Activated T-helper 1 cell treated with anti-CD3 and anti-CD28 coated beads, Interleukin-12 subunit alpha, Interleukin-12 subunit beta, Interleukin-2, Interleukin-4 antibody, amounts not matched to agents 30 ng/mL and 10 ng/mL and 1 ng/mL, durations not matched to agents 14 hours and 24 hours and 36 hours (primary cell): ENCODE data around the gene TRIM72. TPM values are rescaled to one million over a fixed set of nuclear protein-coding genes. Genes with fewer than 3 reads are reported as not detected.
A peak's percentile ranks its signal among the peaks of the same experiment; 100 is the strongest.
"Not testable (repeated sequence)": the region's sequence is repeated elsewhere in the genome, so short reads cannot be mapped to it uniquely, and the experiment has no call there.

Source experiments
- DNase-seq: peaks from one replicate; pipeline ENCODE4 v3.0.0; 2021; ENCODE audit warnings: low spot score
- H3K27ac Mint-ChIP-seq: one replicate; pipeline ENCODE4 v1.8.0; 2021; ENCODE audit warnings: mild to moderate bottlenecking, mixed read lengths
- H3K27me3 Mint-ChIP-seq: one replicate; pipeline ENCODE4 v1.8.0; 2022; ENCODE audit warnings: mild to moderate bottlenecking, moderate library complexity, mixed read lengths; ENCODE audit not compliant: insufficient read depth
- H3K36me3 Mint-ChIP-seq: one replicate; pipeline ENCODE4 v1.8.0; 2021; ENCODE audit warnings: low read depth, mixed read lengths
- H3K4me1 Mint-ChIP-seq: one replicate; pipeline ENCODE4 v1.8.0; 2021; ENCODE audit warnings: low read depth, mixed read lengths
- H3K4me3 Mint-ChIP-seq: one replicate; pipeline ENCODE4 v1.8.0; 2021; ENCODE audit warnings: mild to moderate bottlenecking, moderate library complexity, mixed read lengths
- H3K9me3 Mint-ChIP-seq: one replicate; pipeline ENCODE4 v1.8.0; 2021; ENCODE audit warnings: mixed read lengths
- intact Hi-C: fragments of 100-400 bp; cut with micrococcal nuclease; formaldehyde crosslinking; loops from one replicate; pipeline ENCODE4 v1.15.1; 2024
- total RNA-seq: library from RNA; stranded (reverse); gene quantifications from 2 replicates; pipeline ENCODE4 v1.2.3, GENCODE V29; 2022

Gene TRIM72
- total RNA-seq, 1 donor from 2014 or later, result 0.10 TPM

DNA sequence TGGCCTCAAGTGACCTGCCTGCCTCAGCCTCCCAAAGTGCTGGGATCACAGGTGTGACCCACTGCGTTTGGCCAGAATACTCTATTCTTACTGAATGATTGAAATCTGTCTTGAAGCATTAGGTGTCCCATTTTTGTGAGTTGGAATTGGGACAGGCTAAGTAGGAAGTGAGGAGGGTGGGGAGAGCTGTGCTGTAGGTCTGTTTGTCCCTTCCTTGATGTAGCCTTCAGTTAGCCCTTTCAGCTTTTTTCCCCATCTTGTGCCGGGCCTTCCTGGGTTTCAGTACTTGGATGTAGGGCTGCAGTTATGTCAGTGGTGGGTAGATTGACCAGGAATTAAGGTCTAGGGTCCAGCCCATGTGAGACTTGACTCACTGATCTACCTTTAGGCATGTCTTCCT, 20.0 kb upstream of the TRIM72 start:
- intact Hi-C loops, result no loop called here
- H3K36me3 Mint-ChIP-seq, result peaks cover 60% of the 10 kb centered on the region
- H3K27me3 Mint-ChIP-seq, result no peaks in the 10 kb centered on the region
- H3K9me3 Mint-ChIP-seq, result no peaks in the 10 kb centered on the region
- H3K4me3 Mint-ChIP-seq, result no peak overlapping the region
- H3K4me1 Mint-ChIP-seq, result peaks cover 51% of the 10 kb centered on the region
- DNase-seq, result no peak
- peak overlapping the region; percentile 49 for H3K27ac Mint-ChIP-seq

DNA sequence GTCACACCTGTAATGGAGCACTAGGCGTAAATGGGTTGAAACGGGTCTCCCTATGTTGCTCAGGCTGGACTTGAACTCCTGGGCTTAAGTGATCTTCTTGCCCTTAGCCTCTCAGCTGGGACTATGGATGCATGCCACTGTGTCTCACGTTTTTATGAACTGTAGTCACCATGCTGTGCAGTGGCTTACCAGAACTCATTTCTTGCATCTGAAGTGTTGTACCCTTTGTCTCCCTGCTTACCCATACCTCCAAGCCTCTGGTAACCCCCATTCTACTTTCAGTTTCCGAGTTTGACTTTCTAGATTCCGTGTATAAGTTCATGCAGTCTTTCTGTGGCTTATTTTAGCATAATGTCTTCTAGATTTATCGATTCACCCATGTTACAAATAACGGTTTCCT, 19.0 kb upstream of the TRIM72 start:
- DNase-seq, result no peak
- intact Hi-C loops, result no loop called here
- H3K4me1 Mint-ChIP-seq, result peaks cover 51% of the 10 kb centered on the region
- H3K9me3 Mint-ChIP-seq, result no peaks in the 10 kb centered on the region
- H3K27ac Mint-ChIP-seq, result peak overlapping the region; percentile 36
- no peak overlapping the region for H3K4me3 Mint-ChIP-seq
- no peaks in the 10 kb centered on the region for H3K27me3 Mint-ChIP-seq
- peaks cover 56% of the 10 kb centered on the region for H3K36me3 Mint-ChIP-seq

DNA sequence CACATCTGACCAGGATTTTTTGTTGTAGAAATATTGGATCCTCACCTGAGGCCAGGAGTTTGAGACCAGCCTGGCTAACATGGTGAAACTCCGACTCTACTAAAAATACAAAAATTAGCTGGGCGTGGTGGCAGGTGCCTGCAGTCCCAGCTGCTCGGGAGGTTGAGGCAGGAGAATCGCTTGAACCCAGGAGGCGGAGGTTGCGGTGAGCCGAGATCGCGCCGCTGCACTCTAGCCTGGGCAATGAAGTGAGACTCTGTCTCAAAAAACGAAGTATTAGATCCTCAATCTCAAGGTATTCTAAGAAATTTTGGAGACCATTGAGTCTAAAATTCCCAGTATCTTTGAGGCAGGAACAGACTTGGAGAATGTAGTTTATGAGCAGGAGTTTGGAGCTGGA, 18.1 kb upstream of the TRIM72 start:
- peaks cover 47% of the 10 kb centered on the region for H3K4me1 Mint-ChIP-seq
- peak overlapping the region; percentile 65 for H3K27ac Mint-ChIP-seq
- peaks cover 48% of the 10 kb centered on the region for H3K36me3 Mint-ChIP-seq
- H3K9me3 Mint-ChIP-seq, DNase-seq, H3K4me3 Mint-ChIP-seq, intact Hi-C loops, H3K27me3 Mint-ChIP-seq: not testable (repeated sequence)

DNA sequence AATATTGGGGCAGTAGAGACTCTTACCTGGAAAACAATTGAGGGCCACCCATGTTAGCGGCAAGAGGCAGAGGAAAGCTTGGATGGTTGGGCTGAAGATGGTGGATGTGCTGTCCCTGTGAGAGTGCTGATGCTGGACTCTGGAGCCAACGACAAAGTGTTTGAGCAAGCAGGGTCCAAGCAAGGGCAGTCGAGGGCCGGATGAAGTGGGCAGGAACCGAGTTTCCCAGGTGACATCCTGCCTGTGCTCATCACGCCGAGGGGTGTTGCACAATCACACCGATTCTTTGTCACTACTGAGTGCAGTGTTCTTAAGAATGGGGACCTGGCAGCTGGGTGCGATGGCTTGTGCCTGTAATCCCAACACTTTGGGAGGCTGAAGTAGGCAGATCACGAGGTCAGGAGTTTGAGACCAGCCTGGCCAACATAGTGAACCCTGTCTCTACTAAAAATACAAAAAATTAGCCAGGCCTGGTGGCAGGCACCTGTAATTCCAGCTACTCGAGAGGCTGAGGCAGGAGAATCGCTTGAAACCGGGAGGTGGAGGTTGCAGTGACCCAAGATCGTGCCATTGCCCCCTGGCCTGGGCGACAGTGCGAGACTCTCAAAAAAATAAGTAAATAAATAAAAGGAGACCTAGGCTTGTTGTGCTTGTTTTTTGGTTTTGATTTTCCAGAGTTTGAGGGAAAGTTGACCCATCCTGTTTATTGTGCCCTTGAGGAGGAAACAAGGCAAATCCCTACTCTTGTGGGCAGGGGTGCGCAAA, 17.4 kb upstream of the TRIM72 start:
- H3K27me3 Mint-ChIP-seq, result no peaks in the 10 kb centered on the region
- no peaks in the 10 kb centered on the region for H3K9me3 Mint-ChIP-seq
- peak overlapping the region; percentile 65 for H3K27ac Mint-ChIP-seq
- H3K4me3 Mint-ChIP-seq, result no peak overlapping the region
- intact Hi-C loops, result no loop called here
- H3K36me3 Mint-ChIP-seq, result peaks cover 46% of the 10 kb centered on the region
- peaks cover 47% of the 10 kb centered on the region for H3K4me1 Mint-ChIP-seq
- no peak for DNase-seq

DNA sequence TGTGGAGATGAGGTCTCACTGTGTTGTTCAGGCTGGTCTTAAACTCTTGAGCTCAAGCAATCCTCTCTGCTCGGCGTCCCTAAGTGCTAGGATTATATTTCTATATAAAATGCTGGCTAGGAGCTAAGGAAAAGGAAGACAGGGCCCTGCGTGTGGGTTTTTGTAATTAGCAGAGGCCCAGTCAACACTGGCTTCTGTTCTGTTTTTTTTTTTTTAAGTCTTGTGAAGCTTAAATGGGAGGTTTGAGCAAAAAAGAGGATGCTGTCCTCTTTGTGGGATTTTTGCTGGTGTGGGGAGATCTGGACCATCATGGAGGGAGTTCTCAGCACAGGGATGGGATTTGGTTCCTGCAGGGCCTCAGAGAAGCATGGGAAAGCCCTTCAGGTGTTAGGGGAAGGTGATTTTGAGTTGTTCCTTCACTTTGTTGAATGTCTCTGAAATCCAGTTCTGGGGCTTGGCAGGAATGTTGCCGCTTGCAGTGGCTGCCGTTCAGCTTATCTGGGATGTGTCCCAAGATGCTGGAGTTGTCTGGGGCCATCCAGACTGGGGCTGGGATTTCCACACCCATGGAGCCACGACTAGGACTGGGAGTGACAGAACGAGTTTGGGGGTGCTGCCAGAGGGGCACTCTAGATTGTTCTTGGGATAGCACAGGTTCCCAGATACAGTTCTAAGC, 15.6 kb upstream of the TRIM72 start:
- DNase-seq, result no peak
- intact Hi-C loops, result no loop called here
- Mint-ChIP-seq H3K4me1 (peaks cover 45% of the 10 kb centered on the region), H3K27ac (peak overlapping the region; percentile 73), H3K4me3 (no peak overlapping the region), H3K27me3 (no peaks in the 10 kb centered on the region), H3K36me3 (peaks cover 32% of the 10 kb centered on the region), H3K9me3 (no peaks in the 10 kb centered on the region)

DNA sequence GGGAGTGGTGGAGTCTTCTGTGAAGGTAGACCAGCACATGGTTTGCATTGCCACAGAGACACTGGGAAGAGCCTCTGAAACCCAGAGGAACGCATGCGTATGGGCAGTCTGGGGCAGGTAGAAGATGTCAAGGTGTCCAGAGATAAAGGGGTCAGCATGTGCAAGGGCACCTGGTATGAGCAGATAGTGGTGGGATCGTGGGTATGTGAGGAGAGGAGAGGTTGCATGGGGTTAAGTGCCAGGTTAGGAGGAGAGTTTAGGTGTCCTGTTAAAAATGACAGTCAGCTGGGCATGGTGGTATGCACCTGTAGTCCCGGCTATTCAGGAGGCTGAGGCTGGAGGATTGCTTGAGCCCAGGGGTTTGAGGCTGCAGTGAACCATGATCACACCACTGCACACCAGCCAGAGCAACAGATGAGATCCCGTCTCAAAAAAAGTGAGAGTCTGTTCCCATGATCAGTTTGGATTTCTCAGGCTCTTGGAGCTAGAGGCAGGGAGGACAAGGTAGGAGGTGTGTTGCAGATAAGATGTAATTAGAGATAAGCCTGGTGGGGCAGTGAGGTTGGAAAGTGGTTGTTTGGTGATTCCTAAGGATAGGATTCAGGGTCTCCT, 14.4 kb upstream of the TRIM72 start:
- Mint-ChIP-seq H3K4me3 (peak overlapping the region; percentile 0), H3K36me3 (peaks cover 31% of the 10 kb centered on the region), H3K27ac (peak overlapping the region; percentile 10), H3K4me1 (peaks cover 50% of the 10 kb centered on the region), H3K27me3 (no peaks in the 10 kb centered on the region), H3K9me3 (no peaks in the 10 kb centered on the region)
- no peak for DNase-seq
- intact Hi-C loops, result loop anchor here (1.0 to 5.0 kb wide), 6 partner anchors 17 to 668 kb away; partner anchors contain the start of genes ITGAX and PYDC1

DNA sequence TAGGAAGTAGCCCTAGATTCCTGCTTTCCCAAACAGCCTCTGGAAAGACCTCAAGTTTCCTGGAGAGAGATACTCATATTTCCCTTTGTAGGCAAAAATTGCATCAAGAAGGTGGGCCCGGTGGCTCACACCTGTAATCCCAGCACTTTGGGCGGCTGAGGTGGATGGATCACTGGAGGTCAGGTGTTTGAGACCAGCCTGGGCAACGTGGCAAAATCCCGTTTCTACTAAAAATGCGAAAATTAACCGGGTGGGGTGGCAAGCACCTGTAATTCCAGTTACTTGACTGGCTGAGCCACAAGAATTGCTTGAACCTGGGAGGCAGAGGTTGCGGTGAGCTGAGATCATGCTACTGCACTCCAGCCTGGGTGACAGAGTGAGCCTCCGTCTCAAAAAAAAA, 13.8 kb upstream of the TRIM72 start:
- not testable (repeated sequence) for H3K27me3 Mint-ChIP-seq, H3K27ac Mint-ChIP-seq, DNase-seq, H3K9me3 Mint-ChIP-seq
- peaks cover 27% of the 10 kb centered on the region for H3K36me3 Mint-ChIP-seq
- peak overlapping the region; percentile 1 for H3K4me3 Mint-ChIP-seq
- intact Hi-C loops, result loop anchor here (1.0 to 5.0 kb wide), 6 partner anchors 17 to 667 kb away; partner anchors contain the start of genes ITGAX and PYDC1
- peaks cover 55% of the 10 kb centered on the region for H3K4me1 Mint-ChIP-seq

DNA sequence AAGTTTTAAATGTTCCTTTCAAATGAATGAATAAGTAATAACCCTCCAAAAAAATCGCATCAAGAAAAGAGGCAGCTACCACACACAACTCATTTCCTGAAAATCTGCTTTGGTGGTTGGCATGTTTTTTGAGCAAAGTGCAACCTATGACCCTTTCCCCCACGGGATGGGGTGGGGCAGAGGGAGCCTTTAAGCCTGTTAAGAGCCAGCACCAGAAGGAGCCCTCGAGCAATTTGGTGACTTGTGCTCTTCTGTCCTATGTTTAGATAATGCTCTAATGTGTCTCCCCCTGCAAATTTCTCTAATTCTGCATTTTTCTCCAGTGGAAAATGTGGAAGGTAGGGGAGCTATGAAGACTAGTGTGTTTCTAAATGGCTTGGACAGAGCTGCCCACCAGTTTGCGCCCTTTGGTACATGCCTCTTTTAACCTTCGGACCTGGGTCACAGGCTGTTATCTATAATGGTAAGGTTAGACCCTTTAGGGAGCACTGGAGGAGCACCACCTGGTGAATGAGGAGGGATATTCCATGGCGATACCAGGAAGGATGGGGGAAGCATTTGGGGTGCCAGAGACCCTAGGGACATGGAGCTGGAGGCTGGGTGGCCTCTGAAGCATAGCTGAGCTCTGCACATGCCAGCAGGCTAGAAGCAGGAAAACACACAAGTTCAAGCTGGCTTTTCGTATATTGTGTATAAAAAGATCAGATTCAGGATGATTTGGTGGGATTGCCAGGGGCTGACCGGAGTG, 12.9 kb upstream of the TRIM72 start:
- intact Hi-C loops, result loop anchor here (1.0 to 5.0 kb wide), 8 partner anchors 16 to 666 kb away; partner anchors contain the start of genes ITGAX and PYDC1
- peaks cover 23% of the 10 kb centered on the region for H3K36me3 Mint-ChIP-seq
- peak overlapping the region; percentile 33 for H3K27ac Mint-ChIP-seq
- peak; percentile 49 for DNase-seq
- peaks cover 55% of the 10 kb centered on the region for H3K4me1 Mint-ChIP-seq
- no peaks in the 10 kb centered on the region for H3K27me3 Mint-ChIP-seq
- no peaks in the 10 kb centered on the region for H3K9me3 Mint-ChIP-seq
- peak overlapping the region; percentile 85 for H3K4me3 Mint-ChIP-seq

DNA sequence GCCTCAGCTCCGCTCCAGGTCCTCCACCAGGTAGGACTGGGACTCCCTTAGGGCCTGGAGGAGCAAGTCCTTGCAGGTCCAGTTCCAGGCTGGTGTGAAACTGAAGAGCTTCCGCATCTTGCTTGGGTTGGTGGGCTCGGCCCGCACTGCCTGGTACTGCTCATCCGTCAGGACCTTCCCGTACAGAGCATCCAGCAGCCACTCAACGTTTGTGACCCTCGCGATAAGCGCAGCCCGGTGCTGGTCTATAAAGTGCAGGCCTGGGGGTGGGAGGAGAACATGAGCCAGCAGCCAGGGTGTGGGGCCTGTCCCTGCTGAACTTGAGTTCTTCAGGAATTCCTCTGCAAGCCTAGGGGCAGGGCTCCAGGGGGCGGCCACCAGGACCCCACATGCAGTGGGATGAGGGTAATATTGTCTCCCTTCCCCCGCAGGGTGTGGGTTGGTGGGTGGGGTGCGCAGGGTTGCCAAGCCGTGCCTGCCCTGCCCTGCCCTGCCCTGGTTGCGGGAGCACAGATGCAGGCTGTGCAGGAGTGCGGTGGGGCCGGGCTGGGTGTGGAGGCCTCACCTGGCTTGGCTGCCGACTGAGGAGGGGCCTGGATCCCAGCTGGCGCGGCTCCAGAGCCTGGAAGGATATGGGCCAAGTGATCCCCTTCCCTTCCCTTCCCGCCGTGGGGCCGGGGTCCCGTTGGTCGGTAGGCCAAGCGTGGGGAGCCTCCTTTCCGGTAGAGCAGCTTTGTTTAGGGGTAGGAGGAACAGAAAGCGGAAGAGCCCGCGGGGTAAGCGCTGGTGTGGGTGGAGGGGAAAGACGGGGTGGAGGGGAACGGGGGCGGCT, 12.1 kb upstream of the TRIM72 start:
- peaks cover 4% of the 10 kb centered on the region for H3K27me3 Mint-ChIP-seq
- H3K4me1 Mint-ChIP-seq, result peaks cover 55% of the 10 kb centered on the region
- peak; percentile 37 for DNase-seq
- intact Hi-C loops, result loop anchor here (1.0 to 5.0 kb wide), 7 partner anchors 15 to 666 kb away; partner anchors contain the start of genes ITGAX and PYDC1
- H3K36me3 Mint-ChIP-seq, result peaks cover 17% of the 10 kb centered on the region
- H3K27ac Mint-ChIP-seq, result peak overlapping the region; percentile 80
- H3K4me3 Mint-ChIP-seq, result peak overlapping the region; percentile 85
- H3K9me3 Mint-ChIP-seq, result no peaks in the 10 kb centered on the region

DNA sequence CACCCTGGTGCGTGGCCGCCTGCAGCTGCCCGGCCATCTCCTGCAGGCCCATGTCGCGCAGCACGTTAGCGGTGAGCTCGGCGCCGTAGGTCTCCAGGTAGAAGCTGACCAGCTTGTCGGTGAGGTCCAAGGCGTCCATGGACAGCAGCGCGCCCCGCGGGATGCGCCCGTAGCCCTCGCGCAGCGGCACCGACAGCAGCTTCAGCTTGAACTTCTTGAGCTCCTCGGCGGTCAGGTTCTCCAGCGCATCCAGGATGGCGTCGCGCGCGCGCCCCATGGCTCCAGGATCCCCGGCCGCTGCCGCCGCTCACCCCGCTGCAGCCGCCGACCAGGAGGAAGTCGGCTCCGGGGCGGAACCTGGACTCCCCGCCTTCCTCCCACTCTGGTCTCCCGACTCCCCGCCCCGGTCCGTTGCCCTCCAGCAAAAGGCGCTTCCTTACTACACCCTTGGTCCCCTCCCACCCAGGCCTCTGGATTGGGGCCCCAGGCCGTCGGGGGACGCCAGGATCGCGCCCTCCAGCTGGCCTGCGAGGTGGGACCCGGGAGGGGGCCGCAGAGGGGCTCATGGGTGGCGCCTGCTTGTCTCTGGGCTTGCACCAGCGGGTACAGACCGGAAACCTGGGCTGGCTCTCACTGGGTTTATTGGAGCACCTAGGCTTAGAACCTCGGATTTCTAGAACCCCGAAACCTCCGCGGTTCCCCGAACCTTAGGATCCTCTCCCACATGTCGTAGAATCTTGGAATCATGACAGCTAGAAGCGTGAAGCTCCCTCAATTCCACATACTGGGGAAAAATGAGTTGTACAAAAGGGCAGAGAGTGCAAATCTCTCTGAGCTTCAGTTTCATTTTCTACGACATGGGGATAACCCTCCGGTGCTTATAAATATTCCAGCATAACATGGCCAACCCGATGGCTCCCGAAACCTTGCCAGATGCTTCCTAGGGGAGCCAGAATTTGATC, 11.2 kb upstream of the TRIM72 start, which contains the start of gene PYCARD:
Gene PYCARD, minus strand, starts transcription at position 347 of the 962 bp plus-strand sequence. Its CDS starts 70 bp downstream, at position 277.
- DNase-seq, result no peak
- H3K27ac Mint-ChIP-seq, result peak within 1 kb of the TSS; percentile 80

More for the DNA sequence above, 11.2 kb upstream of the TRIM72 start, which contains the start of gene PYCARD:
- Mint-ChIP-seq H3K27me3 (peaks cover 5% of the 10 kb centered on the region), H3K4me3 (peak within 1 kb of the TSS; percentile 85), H3K36me3 (peaks cover 16% of the 10 kb centered on the region), H3K4me1 (peaks cover 55% of the 10 kb centered on the region), H3K9me3 (no peaks in the 10 kb centered on the region)
- intact Hi-C loops, result loop anchor here (5.0 kb wide), 2 partner anchors 155 to 665 kb away; partner anchors contain the start of gene ITGAX
